ENCODE data around the gene PEX3.

Gene PEX3

DNA sequence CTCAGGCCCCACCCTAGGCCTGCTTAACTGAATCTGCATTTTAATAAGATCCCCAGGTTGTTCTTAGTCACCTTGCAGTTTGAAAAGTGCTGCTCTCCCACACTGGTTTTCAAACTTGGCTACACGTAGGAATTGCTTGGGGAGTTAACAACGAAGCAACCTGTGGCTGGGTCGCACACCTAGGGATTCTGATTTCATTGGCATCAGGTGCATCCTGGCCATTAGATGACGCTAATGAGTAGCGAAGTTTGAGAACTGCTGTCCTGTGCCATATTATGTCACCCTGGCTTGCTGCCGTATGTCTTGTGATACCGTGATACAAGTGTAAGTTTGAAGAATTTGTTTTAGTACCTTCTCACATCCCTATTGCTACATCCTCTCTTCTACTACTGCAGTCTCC lies 89.1 kb downstream of the PEX3 start:
- DNase-seq = no peak

DNA sequence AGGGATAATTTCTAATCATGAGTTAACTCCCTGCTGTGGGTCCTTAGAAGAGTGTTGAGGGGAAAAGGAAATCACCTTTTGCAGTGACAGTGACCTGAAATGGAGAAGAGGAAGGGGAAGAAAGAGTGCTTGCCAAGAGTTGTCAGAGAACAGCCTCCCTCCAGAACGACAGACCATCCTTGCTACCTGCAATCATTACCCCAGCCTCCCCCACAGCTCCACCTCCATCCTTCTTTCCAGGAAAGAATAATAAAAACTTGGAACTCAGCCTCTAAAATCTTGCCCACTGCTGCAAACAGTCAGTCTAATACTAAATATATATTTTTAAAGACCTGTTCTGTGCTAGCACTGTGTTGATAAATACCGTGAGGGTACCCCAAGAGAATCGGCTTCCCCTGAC lies 89.6 kb downstream of the PEX3 start:
- DNase-seq = no peak

Measured in stimulated activated CD4-positive, alpha-beta T cell treated with anti-CD3 and anti-CD28 coated beads, Interleukin-1b, Interleukin-23, amount 100 ng/mL, for 48 hours (primary cell).